H1 (cell line): ENCODE measurements around the gene SFXN4. TPM values are rescaled to one million over a fixed set of nuclear protein-coding genes. Genes with fewer than 3 reads are reported as not detected.

Experiments used
- RAD21 ChIP-seq, 2 experiments: IDR thresholded peaks in 1 of 2; conservative IDR thresholded peaks in 1 of 2; 2 replicates each; pipeline ENCODE4 v1.6.1; 2011; ENCODE audit warnings: low read depth in 2 of 2, low read length in 2 of 2, improper control_type of control experiment in 1 of 2, inconsistent platforms in 1 of 2, mild to moderate bottlenecking in 1 of 2, moderate library complexity in 1 of 2
- SP2 ChIP-seq: IDR thresholded peaks from 2 replicates; pipeline ENCODE4 v1.6.1; 2012; ENCODE audit warnings: mild to moderate bottlenecking, low read length, inconsistent platforms
- SUZ12 ChIP-seq: fragments of 200-600 bp; sonication (generic); IDR thresholded peaks from 2 replicates; pipeline ENCODE4 v1.6.1; 2012; ENCODE audit warnings: mild to moderate bottlenecking, inconsistent platforms, low read length, moderate library complexity, mixed read lengths
- polyA plus RNA-seq, 7 experiments: library from polyadenylated mRNA; depleted of rRNA in 3 of 7; stranded (reverse) in 5 of 7; unstranded in 2 of 7; fragments of >200 nt in 5 of 7; fragments of 200-250 nt in 2 of 7; gene quantifications; 1 replicate in 5 of 7; 2 replicates in 1 of 7; 4 replicates in 1 of 7; pipeline versions ENCODE4 v1.2.1 to v1.2.3, GENCODE V29; 2011 to 2013; ENCODE audit warnings: missing spikeins in 2 of 7, mixed read lengths in 2 of 7
- total RNA-seq: library from RNA; stranded (reverse); fragmentation: NEBNext Ultra II Directional; extraction: Animal tissue kit (Norgen Biotek cat#: 25700); gene quantifications from 2 replicates; pipeline ENCODE4 v1.2.1, GENCODE V29; 2021

SFXN4 gene
- total and polyA plus RNA-seq, 2 of the 8 experiments (the other 6 are each of a cell fraction or from before 2014, with no cell fraction given), result 15.4 to 21.6 TPM

DNA sequence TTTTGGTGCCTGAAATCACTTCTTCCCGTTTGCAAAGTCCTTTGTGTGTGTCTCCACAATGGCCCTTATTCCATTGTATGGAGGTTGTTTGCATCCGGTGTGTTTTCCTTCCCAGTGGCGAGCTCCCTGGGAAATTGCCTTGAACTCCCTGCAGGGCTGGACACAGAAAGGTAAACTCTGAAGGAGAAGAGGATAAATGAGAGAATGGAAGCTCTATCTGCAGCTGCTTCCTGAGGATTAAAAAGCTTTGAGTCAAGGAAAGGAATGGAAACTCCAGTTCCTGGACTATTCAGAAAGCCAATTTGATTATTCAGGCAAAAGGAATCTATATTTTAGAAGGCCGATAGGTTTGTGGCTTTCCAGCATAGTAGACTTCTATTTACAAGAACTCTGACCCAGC, 37.5 kb upstream of the SFXN4 start (continued):
- no peak for TF ChIP-seq RAD21 (IDR thresholded peaks at IDR 0.05 in 1 of 2, conservative IDR thresholded peaks at IDR 0.05 in 1 of 2; ENCODE audit: low read depth in 2 of 2, low read length in 2 of 2)
- no peak for TF ChIP-seq SP2
- TF ChIP-seq SUZ12, result no peak
